ENCODE measurements around the gene PPIB. TPM values are rescaled to one million over a fixed set of nuclear protein-coding genes. Genes with fewer than 3 reads are reported as not detected.

PPIB gene
- total and polyA plus RNA-seq, 8 donors, result 230 to 576 (median 362) TPM

DNA sequence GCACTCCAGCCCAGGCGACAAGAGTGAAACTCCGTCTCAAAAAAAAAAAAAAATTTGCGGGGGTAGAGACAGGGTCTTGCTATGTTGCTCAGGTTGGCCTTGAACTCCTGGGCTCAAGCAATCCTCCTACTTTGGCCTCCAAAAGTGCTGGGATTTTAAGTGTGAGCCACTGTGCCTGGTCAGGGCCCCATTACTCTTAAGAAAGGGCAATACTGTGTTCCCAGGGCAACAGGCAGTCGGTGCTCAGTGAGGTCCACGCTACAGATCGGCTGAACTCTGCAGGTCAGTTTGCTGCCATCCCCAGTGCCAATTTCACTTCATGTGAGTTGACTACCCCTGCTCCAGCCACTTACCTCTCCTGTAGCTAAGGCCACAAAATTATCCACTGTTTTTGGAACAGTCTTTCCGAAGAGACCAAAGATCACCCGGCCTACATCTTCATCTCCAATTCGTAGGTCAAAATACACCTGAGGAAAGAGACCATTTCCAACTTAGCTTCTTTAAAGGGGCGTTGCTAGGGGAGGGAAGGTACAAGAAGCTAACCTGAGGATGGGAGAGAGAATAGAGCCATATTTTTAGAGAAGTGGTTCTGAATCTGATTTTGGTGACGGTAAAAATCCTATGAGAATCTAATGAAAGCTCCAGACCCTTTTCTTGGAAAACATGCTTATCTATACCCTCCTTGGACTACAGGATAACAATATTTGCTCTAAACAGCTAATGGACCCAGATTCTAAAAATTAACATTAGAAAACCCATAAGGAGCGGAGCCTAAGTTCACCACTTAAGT lies 939 bp downstream of the PPIB start:
- DNase-seq (no peak), FAIRE-seq (no peak), ATAC-seq (no peak)
- intact Hi-C loops (cut with DNase I), result no loop called here
- WGBS, 2 donors, result 21 to 27% methylated on average over 12 of the region's 12 CpGs
- no peaks in the 10 kb centered on the region for H3K27me3 ChIP-seq
- no peak for TF ChIP-seq CTCF (IDR thresholded peaks at IDR 0.05)
- peak overlapping the region; percentile 78 to 89 (median 82) for H3K27ac ChIP-seq
- peak overlapping the region; percentile 72 to 94 (median 82) for H3K4me3 ChIP-seq
- H3K9me3 ChIP-seq, result no peaks in the 10 kb centered on the region
- peaks cover 3 to 32% (median 32%) of the 10 kb centered on the region in 3 donors for H3K36me3 ChIP-seq
- peaks cover 19 to 40% (median 31%) of the 10 kb centered on the region in 3 donors for H3K4me1 ChIP-seq

- Histone ChIP-seq H3K36me3 (peaks cover 3 to 50% (median 41%) of the 10 kb centered on the region in 3 donors), H3K4me3 (no peak overlapping the region), H3K9me3 (no peaks in the 10 kb centered on the region), H3K27me3 (no peaks in the 10 kb centered on the region), H3K4me1 (peaks cover 19 to 33% (median 25%) of the 10 kb centered on the region in 3 donors), H3K27ac (peak overlapping the region in 1 of 4 donors; percentile 4)
- intact Hi-C loops (cut with DNase I), result no loop called here
- no peak for TF ChIP-seq CTCF (IDR thresholded peaks at IDR 0.05)
- ATAC-seq (no peak), FAIRE-seq (no peak), DNase-seq (no peak)
- WGBS, 2 donors, result 51 to 58% methylated on average over 11 of the region's 11 CpGs
Measured at GRCh38 chr15:64158363-64159134, 4.3 kb downstream of the PPIB start.

DNA sequence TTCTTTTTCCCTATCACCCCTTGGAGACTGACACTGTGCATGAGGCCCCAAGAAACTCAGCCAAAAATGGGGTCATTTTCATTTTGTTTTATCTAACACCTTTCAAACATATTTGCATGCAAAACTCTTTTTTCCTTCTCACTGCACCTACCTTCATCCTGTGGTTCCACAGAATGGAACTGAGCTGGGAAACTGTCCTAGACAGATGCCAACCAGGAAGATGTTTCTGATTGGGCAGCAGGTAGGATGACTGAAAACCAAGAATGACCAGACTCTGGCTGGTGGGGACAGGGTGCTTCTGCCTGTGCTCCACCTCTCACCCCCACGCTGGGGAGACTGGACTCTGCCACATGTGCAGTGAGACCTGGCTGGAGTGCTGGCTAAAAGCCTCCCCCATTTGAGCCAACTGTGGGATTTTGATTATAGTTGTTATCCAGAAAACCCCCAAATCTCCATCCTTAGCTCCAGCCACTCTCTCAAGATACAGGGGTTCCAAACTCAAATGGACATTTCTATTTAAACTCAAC lies 5.2 kb downstream of the PPIB start:
- Histone ChIP-seq H3K36me3 (peaks cover 3 to 50% (median 41%) of the 10 kb centered on the region in 3 donors), H3K4me1 (peaks cover 19 to 41% (median 24%) of the 10 kb centered on the region in 3 donors), H3K4me3 (no peak overlapping the region), H3K27me3 (no peaks in the 10 kb centered on the region), H3K27ac (no peak overlapping the region), H3K9me3 (no peaks in the 10 kb centered on the region)
- FAIRE-seq (no peak), ATAC-seq (no peak), DNase-seq (no peak)
- intact Hi-C loops (cut with DNase I), result no loop called here
- no peak for TF ChIP-seq CTCF (IDR thresholded peaks at IDR 0.05)
- WGBS, 2 donors, result 58 to 68% methylated on average over 1 of the region's 1 CpG

DNA sequence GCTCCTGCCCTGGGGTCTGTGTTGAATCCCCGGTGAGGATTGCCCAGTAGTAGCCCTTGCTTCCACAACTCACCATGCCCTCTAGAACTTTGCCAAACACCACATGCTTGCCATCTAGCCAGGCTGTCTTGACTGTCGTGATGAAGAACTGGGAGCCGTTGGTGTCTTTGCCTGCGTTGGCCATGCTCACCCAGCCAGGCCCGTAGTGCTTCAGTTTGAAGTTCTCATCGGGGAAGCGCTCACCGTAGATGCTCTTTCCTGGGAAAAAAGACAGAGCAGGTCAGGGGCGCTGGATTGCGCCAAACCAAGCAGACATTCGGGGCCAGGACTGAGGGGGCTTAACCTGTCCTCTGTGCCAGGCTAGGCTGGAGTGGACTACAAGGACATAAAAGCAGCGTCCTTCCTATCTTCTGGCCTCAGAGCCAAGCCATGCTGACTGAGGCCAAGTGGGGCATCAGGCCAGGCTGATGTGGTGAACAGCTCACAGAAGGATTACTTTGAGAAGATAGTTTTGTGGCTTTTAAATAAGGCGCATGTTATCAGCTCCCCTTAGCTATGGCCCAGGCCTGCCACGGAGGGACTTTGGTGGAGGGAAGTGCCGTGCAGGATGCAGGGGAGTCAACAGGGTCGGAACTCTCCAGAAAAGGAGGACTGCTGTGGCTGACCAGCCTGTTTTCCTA lies 6.0 kb downstream of the PPIB start:
- no peak for DNase-seq
- intact Hi-C loops (cut with DNase I), result no loop called here
- Histone ChIP-seq H3K27ac (no peak overlapping the region), H3K36me3 (peaks cover 3 to 50% (median 41%) of the 10 kb centered on the region in 3 donors), H3K4me3 (no peak overlapping the region), H3K27me3 (no peaks in the 10 kb centered on the region), H3K9me3 (no peaks in the 10 kb centered on the region), H3K4me1 (peaks cover 19 to 42% (median 29%) of the 10 kb centered on the region in 3 donors)
- no peak for ATAC-seq
- WGBS, 2 donors, result 71 to 82% methylated on average over 16 of the region's 16 CpGs
- TF ChIP-seq CTCF (IDR thresholded peaks at IDR 0.05), result no peak
- no peak for FAIRE-seq
